ENCODE measurements around the gene WDR33. TPM values are rescaled to one million over a fixed set of nuclear protein-coding genes. Genes with fewer than 3 reads are reported as not detected.

WDR33 gene
- total RNA-seq, 1 experiment from 2014 or later: 29.9 TPM

DNA sequence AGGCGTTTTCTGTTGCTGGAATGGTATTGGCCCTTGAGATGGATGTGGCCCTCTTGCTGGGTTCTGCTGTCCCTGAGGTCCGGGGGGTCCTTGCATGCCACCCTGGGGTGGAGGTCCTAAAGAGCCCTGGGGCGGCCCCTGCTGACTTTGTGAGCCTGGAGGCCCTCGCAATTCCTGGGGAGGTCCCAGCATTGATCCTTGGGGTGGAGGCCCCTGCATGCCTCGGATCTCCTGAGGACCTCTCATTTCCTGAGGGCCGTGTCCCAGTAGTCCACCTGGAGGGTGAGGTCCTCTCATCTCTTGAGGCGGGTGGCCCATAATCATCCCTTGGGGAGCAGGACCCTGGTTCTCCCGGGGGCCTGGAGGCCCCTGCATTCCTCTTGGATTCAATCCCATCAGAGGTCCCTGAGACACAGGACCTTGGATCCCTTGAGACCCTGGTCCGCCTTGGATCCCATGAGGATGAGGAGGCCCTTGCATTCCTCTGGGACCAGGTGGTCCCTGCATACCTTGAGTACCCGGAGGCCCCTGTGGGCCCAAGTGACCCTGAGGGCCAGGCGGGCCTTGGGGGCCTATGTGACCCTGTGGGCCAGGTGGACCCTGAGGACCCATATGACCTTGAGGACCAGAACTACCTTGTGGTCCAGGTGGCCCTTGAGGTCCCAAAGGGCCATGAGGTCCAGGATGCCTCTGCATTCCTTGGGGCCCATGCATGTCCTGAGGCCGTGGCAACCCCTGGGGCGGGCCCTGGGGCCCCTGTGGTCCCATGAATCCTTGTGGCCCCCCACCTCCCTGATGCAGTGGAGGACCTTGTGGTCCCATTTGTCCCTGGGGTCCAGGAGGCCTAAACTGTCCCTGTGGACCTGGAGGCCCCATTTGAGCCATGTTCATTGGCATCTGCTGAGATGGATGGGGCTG, 91.4 kb downstream of the WDR33 start:
- DNase-seq (ENCODE audit: low spot score): no peak

DNA sequence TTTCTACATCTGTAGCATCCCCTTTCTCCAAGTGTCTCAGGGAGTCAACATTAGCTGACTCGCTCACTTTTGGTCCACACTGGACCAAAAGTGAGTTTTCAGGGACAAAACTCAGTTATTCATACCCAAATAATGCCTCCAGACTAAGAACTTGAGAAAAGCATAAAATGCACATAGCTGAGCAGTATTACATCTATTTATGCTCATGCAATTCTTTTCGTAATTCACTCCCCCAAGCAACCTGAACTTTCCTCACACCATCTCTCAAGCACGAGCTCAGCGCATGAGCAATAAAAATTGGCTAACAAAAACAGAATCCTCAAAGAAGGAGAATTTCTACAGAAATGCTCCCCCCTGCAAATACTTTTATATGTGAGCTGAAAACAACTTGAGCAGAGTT, 92.7 kb downstream of the WDR33 start:
- DNase-seq (ENCODE audit: low spot score): no peak

DNA sequence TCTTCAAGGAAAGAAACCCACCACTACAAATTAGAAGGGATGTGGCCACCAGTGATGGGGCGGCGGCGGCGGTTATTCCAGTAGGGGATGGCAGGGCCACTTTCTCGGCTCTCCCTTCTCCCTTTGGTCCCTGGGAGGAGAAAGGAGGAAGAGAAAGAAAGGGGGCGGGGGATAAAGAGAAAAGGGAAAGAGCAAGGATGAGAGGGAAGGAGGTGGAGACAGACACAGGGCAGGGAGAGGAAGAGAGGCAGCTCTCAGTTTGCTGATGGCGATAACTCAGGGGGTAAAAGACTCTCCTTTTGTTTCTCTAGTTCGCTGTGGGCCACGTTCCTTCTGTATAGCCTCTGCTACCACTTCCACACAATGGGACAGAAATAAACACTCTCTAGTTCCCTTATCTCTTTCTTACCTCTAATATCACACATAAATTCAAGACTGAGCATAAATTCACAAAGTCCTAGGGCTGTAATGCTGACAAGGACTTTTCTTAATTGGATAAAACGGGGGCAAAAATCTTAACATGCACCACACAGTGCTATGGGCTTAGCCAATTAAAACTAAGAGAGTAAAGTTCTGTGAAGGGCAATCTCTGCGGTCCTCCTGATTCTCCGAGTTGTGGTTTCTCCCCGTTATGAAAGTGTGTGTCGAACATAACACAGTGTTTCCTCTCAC, 95.1 kb downstream of the WDR33 start:
- DNase-seq (ENCODE audit: low spot score): no peak

DNA sequence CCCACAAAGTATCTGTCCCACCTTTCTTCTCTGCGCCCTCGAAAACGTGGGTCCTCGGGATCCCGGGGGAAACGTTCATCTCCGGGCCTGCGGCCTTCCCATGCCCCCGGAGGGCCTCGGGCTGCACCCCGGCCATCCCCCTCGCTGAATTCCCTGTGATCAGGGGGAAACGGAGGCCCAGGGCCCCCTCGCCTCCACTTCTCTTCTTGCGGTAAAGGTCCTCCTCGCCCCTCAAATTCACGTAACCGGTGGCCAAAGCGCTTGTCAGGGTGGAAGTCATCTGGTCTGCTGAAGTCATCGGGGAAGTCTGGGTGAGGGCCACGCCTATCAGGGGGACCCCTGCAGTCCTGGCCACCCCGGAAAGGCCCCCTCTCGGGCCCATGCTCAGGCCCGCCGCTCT, 97.4 kb downstream of the WDR33 start:
- DNase-seq (ENCODE audit: low spot score): no peak

DNA sequence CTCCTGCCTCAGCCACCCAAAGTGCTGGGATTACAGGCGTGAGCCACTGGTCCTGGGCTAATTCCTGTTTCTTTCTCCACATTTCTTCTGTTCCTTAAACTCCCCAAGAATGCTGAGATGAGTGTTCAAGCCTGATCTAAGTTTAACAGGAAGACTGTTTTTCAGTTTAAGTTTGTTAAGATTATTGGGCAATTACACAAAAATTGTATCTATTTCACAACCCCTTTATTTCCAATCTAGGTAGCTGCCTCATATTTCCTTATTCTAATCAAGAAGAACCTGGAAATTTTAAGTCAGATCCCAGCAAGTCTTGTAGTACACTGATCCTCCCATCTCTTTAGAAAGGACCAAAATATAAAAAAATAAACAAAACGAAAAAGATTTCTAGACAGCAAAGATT, 98.0 kb downstream of the WDR33 start:
- DNase-seq (ENCODE audit: low spot score): no peak

DNA sequence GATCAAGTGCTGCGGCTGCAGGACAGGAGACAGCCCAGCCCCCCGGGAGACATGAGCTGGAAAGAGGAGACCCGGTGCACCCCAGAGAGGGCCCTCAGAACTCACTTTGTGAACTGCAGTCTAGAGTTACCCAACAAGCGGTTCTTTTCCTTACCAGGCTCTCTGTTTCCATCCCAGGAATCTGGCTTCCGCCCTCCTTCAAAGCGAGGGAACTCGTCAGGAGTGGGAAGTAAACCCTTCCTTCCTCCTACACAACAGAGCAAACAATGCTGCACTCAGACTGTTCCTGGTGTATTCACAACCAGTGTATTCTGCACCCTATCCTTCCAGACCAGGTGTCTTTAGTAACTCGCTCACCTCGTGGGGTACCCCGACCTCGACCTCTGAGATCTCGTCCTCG, 101.6 kb downstream of the WDR33 start:
- no peak for DNase-seq (ENCODE audit: low spot score)

DNA sequence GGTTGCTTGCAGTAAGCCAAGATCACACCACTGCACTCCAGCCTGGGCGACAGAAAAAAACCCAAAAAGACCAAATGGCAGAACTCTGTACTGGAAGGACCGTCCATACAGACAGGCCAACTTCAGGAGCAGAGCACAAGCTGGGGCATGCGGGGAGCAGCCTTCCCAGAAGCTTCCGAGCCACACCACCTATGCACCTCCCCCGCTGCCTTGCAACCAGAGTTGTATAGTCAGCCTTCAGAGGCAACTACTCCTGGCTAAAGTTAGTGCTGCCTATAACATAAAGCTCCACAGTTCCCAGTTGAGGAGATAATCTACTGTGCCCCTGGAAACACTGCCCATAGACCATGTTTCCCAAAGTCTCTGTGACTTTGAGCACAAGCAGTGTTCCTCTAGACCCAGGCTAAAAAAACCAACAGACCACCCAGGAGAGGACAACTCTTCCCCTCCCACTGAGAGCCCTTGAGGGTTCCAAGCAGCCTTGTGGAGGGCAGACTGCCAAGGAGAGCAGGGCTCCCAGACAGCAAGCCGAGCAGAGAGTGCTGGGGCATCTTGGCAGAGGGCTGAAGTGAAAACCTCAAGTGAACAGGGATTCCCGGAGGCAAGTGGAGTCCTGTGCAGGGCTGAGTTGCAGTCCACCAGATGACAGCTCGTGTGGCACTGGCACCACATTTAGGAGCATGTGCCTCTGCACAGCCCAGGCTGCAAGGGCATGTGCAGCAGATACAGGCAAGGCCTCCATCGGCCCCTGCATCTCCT, 102.9 kb downstream of the WDR33 start:
- DNase-seq (ENCODE audit: low spot score): no peak

DNA sequence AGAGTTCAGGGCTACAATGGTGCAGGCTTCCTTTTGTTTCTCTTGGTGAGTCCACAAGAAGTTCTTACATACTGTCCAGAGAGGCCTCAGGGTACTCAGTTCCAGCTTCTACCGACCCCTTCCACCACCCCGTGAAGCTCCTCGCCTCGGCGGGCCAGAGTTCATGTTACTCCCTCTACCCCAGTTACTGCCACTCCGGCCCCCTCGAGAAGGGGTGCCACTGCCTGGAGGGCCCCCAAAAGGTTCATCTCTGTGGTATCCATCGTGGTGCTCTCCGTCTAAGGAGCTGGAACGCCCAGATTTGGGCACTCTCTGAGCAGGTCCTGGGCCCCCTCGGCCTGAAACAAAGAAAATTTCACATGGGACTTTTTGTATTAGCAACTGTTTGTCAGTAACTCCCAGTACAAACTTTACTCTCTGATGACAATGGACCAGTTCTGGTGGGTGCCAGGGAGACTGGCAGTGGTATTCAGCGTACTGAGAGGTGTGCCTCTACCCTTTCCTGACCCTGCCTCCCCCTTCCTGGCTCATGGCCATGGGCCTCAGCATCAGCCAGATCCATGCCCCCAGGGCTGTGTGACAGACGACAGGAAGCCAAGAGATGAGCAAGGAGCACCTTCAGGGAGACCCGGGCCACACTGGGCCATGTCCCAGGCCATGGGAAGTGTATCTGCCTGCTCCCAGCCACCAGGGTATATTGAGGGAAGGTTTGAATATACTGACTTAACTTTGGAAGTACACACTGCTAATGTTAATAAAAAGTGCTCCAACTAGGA, 104.6 kb downstream of the WDR33 start:
- no peak for DNase-seq (ENCODE audit: low spot score)

DNA sequence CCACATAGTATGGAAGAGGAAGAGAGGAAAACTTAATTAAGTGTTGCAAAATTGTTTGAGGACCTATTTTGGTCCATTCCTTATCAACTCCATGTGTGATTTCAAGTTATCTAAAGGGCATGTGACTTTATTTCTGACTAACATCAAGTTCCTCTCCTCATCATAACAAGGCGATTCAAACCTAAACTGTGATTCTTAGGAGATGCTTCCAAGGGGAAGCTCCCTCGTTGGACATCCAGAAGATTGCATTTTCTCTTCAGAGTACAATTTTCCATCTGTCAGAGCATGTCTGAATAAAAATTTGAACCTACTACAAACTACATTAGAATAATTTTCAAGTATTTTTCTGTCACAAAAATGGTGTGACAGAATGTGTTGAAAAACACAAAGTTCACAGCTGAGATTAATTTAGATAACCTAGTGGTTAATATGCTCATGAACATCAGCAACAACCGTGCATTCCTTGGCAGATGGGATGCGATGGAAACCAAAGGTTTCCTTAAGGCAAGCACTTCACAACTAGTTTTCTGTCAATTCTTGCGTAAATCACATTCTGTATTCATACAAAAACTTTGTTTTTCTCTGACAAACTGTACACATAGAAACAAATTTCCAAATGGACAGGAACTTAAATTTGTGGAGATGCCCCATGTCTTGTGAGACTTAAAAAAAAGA, 105.4 kb downstream of the WDR33 start:
- no peak for DNase-seq (ENCODE audit: low spot score)

DNA sequence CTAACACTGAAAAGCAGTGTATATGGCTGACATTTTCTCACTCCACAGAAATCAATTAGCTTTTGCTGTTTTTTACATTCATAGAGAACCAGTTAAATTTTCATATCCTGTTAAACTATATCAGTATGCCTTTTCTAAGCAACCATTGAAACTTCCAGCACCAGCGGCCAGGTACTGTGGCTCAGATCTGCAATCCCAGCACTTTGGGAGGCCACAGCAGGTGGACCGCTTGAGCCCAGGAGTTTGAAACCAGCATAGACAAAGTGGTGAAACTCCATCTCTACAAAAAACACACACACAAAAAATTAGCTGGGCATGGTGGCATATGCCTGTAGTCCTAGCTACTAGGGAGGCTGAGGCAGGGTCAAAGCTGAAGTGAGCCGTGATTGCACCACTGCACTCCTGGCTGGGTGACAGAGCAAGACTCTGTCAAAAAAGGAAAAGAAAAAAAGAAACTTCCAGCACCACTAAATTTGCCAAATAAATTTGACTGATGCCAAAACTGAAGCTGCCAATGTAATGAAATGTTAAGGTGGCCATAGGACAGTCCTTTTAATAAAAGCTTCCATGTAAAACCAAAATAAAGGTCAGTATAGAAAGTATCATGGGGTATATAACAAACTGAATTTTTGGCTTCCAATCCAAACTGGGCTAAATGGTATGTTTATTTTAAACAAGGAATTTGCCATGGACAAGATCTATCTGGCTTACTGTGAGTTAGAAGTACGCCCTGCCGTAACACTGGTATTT, 106.2 kb downstream of the WDR33 start:
- DNase-seq (ENCODE audit: low spot score): no peak

DNA sequence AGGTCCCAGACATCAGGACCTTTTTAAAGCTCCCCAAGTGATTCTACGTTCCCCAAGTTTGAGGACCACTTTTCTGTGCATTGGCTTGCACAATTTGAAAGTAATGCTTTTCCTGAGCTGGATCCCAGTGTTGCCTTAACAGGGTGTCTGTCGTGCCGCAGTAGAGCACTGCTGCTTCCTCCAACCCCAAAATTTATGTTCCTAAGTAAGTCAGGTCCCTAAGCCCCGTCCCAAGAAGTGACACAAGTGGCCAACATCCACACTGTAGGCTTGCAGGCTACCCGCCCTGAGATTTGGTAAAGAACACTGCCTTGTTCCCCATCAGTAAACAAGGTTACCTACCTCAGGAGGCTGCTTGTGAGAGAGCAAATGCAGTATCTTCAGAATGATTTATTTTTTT, 107.7 kb downstream of the WDR33 start:
- no peak for DNase-seq (ENCODE audit: low spot score)

DNA sequence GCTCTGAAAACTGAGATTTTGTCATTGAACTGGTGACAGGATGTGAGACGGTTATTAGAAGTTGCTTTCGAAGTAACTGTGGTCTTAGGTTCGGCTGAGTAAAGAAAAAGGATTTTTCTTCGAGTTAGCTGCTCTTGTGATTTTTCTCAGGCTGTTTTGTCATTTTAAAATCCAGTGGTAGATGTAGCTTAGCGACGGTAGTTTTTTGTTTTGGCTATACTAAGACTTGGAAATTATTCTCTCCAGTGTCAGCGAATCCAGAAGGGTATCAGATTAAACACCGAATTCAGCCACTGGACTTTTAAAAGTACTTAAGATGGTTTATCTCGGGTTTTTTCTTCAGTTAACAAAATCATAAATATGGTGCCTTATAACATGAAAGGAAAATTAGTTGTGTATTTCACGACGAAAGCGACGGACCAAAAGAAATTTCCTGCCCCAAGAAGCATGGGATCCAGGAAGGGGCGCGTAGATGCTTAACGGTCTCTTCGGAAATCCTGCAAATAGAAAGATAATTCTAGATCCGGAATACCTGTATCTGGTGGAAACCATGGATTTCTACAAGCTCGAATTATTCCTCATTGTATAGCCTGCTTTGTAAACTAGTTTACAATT, 108.5 kb downstream of the WDR33 start:
- no peak for DNase-seq (ENCODE audit: low spot score)

DNA sequence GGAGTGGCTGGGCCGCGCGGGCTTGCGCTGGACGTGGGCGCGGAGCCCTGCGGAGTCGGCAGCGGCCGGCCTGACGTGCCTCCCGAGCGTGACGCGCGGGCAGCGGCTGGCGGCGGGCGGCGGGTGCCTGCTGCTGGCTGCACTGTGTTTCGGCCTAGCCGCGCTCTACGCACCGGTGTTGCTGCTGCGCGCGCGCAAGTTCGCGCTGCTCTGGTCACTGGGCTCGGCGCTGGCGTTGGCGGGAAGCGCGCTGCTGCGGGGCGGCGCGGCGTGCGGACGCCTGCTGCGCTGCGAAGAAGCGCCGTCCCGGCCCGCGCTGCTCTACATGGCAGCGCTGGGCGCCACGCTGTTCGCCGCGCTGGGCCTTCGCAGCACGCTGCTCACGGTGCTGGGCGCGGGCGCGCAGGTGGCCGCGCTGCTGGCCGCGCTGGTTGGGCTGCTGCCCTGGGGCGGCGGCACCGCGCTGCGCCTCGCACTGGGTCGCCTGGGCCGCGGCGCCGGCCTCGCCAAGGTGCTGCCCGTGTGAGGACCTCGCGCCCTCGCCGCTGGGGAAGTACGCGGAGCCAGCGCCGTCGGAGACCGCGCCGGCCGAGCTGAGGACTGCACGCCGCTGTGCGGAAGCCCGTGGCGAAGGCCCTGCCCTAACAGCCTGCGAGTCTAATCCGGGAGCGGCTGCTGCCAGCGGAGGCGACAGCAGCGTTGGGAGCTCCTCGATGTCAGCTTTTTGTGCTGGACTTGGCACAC, 109.1 kb downstream of the WDR33 start:
- DNase-seq (ENCODE audit: low spot score): peak; percentile 17

DNA sequence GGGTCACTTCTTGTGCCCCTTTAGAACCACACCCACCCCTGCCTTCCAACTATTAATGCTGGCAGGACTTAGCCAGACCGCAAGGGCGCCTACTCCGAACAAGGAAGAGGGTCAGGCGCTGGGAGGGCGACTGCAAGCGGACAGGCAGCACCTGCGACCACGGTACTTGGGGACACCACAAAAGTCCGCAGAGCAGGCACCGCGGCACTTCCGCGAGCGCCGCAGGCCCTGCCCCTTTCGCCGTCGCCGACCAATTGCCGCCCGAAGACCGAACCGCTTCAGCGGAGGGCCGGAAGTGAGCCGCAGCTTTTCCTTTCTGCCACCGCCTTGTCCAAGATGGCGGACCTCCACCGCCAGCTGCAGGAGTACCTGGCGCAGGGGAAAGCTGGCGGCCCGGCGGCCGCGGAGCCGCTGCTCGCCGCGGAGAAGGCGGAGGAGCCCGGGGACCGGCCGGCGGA, 109.7 kb downstream of the WDR33 start, which contains the start of gene SFT2D3:
Gene SFT2D3, plus strand, starts transcription at position 305 of the 458 bp plus-strand sequence. Its CDS starts 32 bp downstream, at position 337.
- DNase-seq (ENCODE audit: low spot score): peak; percentile 85

DNA sequence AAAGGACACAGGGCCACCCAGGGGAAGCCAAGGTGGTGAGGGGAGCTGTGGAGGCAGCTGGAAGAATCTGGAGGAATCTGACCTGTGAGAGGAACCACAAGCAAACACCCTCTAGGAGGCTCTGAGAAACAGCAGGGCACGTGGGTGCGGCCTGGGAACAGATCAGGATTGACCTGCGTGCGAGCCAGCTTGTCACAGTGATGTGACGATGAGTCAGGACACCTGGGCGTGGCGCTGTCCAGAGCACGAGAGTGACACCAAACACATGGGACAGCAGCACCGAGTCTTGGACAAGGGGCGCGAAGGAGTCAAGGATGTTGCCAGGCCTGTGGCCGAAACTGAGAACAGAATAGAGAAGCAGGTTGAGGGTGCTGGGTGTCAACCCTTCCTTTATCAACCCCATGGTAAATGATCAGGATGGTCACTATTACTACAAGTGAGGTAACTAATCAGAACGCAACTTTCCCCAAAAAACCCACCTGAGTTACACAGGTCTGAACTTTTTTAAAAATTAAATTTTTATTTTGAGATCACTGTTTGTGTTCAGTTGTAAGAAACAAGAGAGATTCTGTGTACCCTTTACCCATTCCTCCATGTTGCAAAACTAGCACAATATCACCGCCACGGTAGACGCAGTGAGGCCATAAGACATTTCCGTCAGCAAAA, 110.3 kb downstream of the WDR33 start:
- peak; percentile 61 for DNase-seq (ENCODE audit: low spot score)

DNA sequence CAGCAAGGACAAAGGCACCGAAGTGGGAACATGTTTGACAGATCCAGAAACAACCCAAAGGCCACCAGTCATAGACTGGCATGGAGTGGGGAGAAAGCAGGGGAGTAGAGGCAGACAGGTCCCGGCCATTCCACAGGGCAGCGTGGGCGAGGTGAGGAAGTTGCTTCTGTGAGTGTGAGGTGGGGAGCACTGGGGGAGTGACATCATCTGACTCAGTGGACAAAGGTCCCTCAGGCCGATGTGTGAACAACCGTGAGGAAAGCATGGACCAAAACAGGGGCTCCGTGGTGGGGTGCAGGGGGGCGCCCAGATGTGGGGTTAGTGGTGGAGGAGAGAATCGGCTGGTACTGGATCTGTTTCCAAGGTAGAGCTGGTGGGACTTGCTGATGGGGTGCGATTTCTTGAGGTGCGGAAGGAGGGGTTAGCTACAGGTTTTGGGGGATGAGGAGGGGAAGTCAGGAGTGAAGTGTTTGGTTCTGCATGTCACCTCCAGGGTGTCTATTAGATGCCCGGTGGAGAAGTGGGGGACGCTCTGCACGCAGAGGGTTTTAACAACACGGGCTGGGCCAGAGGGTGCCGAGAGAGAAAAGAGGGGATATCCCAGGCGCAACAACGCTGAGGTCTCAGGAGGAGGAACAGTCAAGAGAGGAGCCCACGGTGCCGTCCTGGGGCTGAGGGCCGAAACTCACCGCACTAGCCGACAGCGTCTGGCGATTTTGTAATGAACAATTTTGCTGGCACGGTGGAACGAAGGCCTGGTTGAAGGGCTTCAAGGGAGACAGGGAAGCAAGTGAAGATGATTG, 112.2 kb downstream of the WDR33 start:
- DNase-seq (ENCODE audit: low spot score): no peak

DNA sequence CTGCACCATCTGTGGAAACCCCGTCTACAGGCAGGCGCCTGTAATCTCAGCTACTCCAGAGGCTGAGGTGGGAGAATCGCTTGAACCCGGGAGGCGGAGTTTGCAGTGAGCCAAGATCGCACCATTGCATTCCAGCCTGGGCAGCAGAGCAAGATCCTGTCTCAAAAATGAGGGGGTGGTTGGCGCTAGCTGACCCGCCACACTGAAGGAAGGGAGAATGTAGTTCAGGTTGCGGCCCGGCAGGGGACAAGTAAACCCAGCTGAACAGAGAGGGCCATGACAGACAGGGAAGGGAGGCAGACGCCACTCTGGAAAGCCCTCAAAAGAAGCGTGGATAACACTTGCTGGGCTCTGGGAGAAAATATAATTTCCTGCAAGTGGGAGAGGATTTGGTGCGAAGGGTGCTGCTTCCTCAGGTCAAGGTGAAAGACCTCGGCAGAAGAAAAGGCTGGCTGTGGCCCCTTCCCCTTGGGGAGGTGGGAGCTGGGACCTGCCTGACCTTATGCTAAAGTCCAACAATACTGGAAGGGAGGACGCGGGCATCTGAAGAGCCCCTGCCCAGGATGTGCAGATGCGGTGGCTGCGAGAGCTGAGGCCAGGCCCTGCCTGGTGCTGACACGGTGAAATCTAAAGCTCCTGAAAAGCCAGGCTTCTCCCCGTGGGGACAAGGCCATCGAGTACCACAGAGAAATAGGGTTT, 113.3 kb downstream of the WDR33 start:
- DNase-seq (ENCODE audit: low spot score): no peak

All from H4 (cell line).